Measurements from ENCODE around the gene OTUD7B.
"Not testable (repeated sequence)": the region's sequence is repeated elsewhere in the genome, so short reads cannot be mapped to it uniquely, and the experiment has no call there.

Gene OTUD7B

DNA sequence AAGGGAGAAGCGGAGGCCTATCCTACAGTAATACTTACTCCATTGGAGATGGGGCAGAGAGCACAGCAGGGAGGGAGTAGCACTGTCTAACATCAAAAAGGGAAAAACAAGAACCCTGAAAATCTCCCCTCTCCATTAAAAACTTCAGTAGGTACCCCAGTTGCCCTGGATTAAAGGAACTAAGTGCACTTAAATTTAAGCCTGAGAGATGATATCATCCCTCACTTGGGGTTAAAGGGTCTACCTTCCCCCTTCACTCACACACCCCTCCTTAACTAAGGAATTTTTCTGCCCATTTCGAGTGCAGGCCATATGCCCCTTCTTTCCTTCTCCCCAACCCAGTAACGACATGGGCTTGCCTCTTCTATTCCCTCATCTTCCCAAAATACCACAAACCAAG lies 70.1 kb downstream of the OTUD7B start:
- H3K4me3 ChIP-seq (ENCODE audit: low read depth, low read length, poor library complexity, severe bottlenecking) = no peak overlapping the region
- H3K27me3 ChIP-seq (ENCODE audit: insufficient read depth, low read length) = no peaks in the 10 kb centered on the region
- H3K9me3 ChIP-seq (ENCODE audit: low read length) = no peaks in the 10 kb centered on the region
- H3K9me2 ChIP-seq (ENCODE audit: low read depth, low read length) = no peaks in the 10 kb centered on the region
- no peak overlapping the region for H3K9ac ChIP-seq (ENCODE audit: low read length)
- H3K27ac ChIP-seq (ENCODE audit: low read depth, low read length, poor library complexity, severe bottlenecking) = no peak overlapping the region
- H2AFZ ChIP-seq (ENCODE audit: low read length) = no peak overlapping the region
- TF ChIP-seq CTCF (IDR thresholded peaks at IDR 0.05; ENCODE audit: low read length) = no peak
- no peak for TF ChIP-seq EZH2 (IDR thresholded peaks at IDR 0.05; ENCODE audit: borderline replicate concordance, low read length)
- H3K4me1 ChIP-seq (ENCODE audit: insufficient read depth, low read length, severe bottlenecking) = no peaks in the 10 kb centered on the region
- H4K20me1 ChIP-seq (ENCODE audit: insufficient read depth, low read length) = no peaks in the 10 kb centered on the region
- no peaks in the 10 kb centered on the region for H3F3A ChIP-seq (ENCODE audit: insufficient read depth, low read length)
- H3K36me3 ChIP-seq (ENCODE audit: insufficient read depth, low read length) = no peaks in the 10 kb centered on the region
- no peak overlapping the region for H3K4me2 ChIP-seq (ENCODE audit: low read length)
- no peaks in the 10 kb centered on the region for H3K79me2 ChIP-seq (ENCODE audit: insufficient read depth, low read length)

GRCh38 chr1:149938668-149939003 lies 71.9 kb downstream of the OTUD7B start:
- not testable (repeated sequence) for H3K9ac ChIP-seq (ENCODE audit: low read length); H2AFZ ChIP-seq (ENCODE audit: low read length); H3F3A ChIP-seq (ENCODE audit: insufficient read depth, low read length); H3K4me2 ChIP-seq (ENCODE audit: low read length); H3K27ac ChIP-seq (ENCODE audit: low read depth, low read length, poor library complexity, severe bottlenecking); H3K9me3 ChIP-seq (ENCODE audit: low read length); H3K79me2 ChIP-seq (ENCODE audit: insufficient read depth, low read length); H3K4me3 ChIP-seq (ENCODE audit: low read depth, low read length, poor library complexity, severe bottlenecking); H3K36me3 ChIP-seq (ENCODE audit: insufficient read depth, low read length); H3K9me2 ChIP-seq (ENCODE audit: low read depth, low read length); H4K20me1 ChIP-seq (ENCODE audit: insufficient read depth, low read length); H3K27me3 ChIP-seq (ENCODE audit: insufficient read depth, low read length); H3K4me1 ChIP-seq (ENCODE audit: insufficient read depth, low read length, severe bottlenecking)

DNA sequence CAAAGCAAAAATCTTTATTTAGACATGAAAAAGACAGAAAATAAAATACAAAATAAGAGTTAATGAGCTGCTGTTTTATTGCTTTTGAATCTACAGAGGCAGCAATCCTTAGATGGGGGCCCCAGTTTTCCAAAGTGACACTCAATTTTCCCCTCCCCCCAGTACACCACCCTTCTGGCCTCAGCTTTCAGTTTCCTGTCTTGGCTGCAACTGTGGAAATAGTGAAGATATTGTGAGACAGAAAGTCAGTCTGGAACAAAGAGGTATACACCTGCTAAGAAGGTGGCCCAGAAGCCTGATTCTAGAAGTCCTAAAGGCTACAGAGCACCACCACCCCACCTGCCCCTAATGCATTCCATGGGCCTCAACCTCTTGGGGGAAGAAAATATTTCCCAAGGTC lies 72.8 kb downstream of the OTUD7B start:
- Histone ChIP-seq H3K79me2 (ENCODE audit: insufficient read depth, low read length) (no peaks in the 10 kb centered on the region), H3K4me3 (ENCODE audit: low read depth, low read length, poor library complexity, severe bottlenecking) (no peak overlapping the region), H3K9me3 (ENCODE audit: low read length) (no peaks in the 10 kb centered on the region), H3K36me3 (ENCODE audit: insufficient read depth, low read length) (no peaks in the 10 kb centered on the region), H3K27me3 (ENCODE audit: insufficient read depth, low read length) (no peaks in the 10 kb centered on the region; the same call in 1 of the 2 replicates), H4K20me1 (ENCODE audit: insufficient read depth, low read length) (no peaks in the 10 kb centered on the region), H3F3A (ENCODE audit: insufficient read depth, low read length) (no peaks in the 10 kb centered on the region), H3K27ac (ENCODE audit: low read depth, low read length, poor library complexity, severe bottlenecking) (no peak overlapping the region), H2AFZ (ENCODE audit: low read length) (no peak overlapping the region), H3K4me1 (ENCODE audit: insufficient read depth, low read length, severe bottlenecking) (no peaks in the 10 kb centered on the region), H3K4me2 (ENCODE audit: low read length) (no peak overlapping the region), H3K9ac (ENCODE audit: low read length) (no peak overlapping the region), H3K9me2 (ENCODE audit: low read depth, low read length) (no peaks in the 10 kb centered on the region)
- no peak for TF ChIP-seq CTCF (IDR thresholded peaks at IDR 0.05; ENCODE audit: low read length)
- no peak for TF ChIP-seq EZH2 (IDR thresholded peaks at IDR 0.05; ENCODE audit: borderline replicate concordance, low read length)

- TF ChIP-seq EZH2 (IDR thresholded peaks at IDR 0.05; ENCODE audit: borderline replicate concordance, low read length) = no peak
- no peak for TF ChIP-seq CTCF (IDR thresholded peaks at IDR 0.05; ENCODE audit: low read length)
- Histone ChIP-seq H3K4me2 (ENCODE audit: low read length) (no peak overlapping the region), H3K4me3 (ENCODE audit: low read depth, low read length, poor library complexity, severe bottlenecking) (no peak overlapping the region), H3K79me2 (ENCODE audit: insufficient read depth, low read length) (no peaks in the 10 kb centered on the region), H3K9me2 (ENCODE audit: low read depth, low read length) (no peaks in the 10 kb centered on the region), H3K36me3 (ENCODE audit: insufficient read depth, low read length) (no peaks in the 10 kb centered on the region), H4K20me1 (ENCODE audit: insufficient read depth, low read length) (no peaks in the 10 kb centered on the region), H3K27me3 (ENCODE audit: insufficient read depth, low read length) (no peaks in the 10 kb centered on the region; the same call in 1 of the 2 replicates), H3K27ac (ENCODE audit: low read depth, low read length, poor library complexity, severe bottlenecking) (no peak overlapping the region), H3K9me3 (ENCODE audit: low read length) (no peaks in the 10 kb centered on the region), H3K9ac (ENCODE audit: low read length) (no peak overlapping the region), H3F3A (ENCODE audit: insufficient read depth, low read length) (no peaks in the 10 kb centered on the region), H3K4me1 (ENCODE audit: insufficient read depth, low read length, severe bottlenecking) (no peaks in the 10 kb centered on the region), H2AFZ (ENCODE audit: low read length) (no peak overlapping the region)
Measured at GRCh38 chr1:149936992-149937705, 73.4 kb downstream of the OTUD7B start.
